ENCODE data around the gene TICRR. TPM values are rescaled to one million over a fixed set of nuclear protein-coding genes. Genes with fewer than 3 reads are reported as not detected.

Gene TICRR
- total RNA-seq, 1 donor from 2014 or later: 1.2 TPM

GRCh38 chr15:89629829-89630228 is 54.6 kb downstream of the TICRR start:
- no peak for DNase-seq (ENCODE audit: low spot score)

GRCh38 chr15:89630260-89630659 is 55.0 kb downstream of the TICRR start:
- DNase-seq (ENCODE audit: low spot score): no peak

DNA sequence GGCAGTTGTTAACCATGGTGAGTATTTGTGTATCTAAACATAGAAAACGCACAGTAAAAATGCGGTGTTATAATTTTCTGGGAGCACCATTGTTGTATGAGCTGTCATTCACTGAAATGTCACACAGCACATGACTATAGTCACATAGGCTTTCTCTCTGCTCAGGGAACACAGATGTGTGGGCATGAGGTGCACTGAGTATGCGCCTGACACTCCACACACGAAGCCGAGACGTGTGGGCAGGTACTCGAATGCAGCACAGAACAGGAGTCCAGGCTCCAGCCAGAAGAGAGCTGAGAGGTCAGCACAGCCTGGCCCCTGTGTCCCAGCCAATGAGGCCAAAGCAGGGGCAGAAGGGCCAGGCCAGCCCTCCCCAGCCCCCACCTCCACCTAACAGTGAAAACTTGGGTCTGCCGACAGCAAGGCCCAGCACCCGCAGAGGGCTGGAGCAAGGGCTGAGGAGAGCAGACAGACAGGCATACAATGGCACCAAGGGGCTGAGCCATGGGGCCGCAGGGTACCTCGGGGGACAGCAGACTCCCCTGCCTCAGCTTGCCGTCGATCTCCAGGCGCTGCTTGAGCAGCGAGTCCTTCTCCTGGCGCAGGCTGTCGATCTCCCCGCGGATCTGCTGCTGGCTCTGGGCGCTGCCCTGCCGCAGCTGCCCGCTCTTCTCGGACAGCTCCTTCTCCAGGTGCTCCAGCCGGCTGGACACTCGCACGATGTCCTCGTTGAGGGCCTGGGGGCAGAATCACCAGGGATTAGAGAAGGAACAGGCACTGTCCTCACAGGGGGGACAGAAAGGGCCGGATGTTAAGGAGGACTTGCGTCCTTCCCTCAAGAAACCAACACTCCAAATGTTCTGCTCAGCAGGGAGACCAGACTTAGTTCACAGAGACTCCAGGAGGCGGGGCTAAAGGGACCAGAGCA is 56.0 kb downstream of the TICRR start:
- DNase-seq (ENCODE audit: low spot score): no peak

- no peak for DNase-seq (ENCODE audit: low spot score)
Measured at GRCh38 chr15:89631902-89632264, 56.6 kb downstream of the TICRR start.

- no peak for DNase-seq (ENCODE audit: low spot score)
Measured at GRCh38 chr15:89632563-89633430, 57.5 kb downstream of the TICRR start.

- DNase-seq (ENCODE audit: low spot score): no peak
Measured at GRCh38 chr15:89633585-89633984, 58.3 kb downstream of the TICRR start.

- no peak for DNase-seq (ENCODE audit: low spot score)
Measured at GRCh38 chr15:89640245-89640644, 65.0 kb downstream of the TICRR start.

- no peak for DNase-seq (ENCODE audit: low spot score)
Measured at GRCh38 chr15:89641053-89641452, 65.8 kb downstream of the TICRR start.

- no peak for DNase-seq (ENCODE audit: low spot score)
Measured at GRCh38 chr15:89642106-89642505, 66.8 kb downstream of the TICRR start.

DNA sequence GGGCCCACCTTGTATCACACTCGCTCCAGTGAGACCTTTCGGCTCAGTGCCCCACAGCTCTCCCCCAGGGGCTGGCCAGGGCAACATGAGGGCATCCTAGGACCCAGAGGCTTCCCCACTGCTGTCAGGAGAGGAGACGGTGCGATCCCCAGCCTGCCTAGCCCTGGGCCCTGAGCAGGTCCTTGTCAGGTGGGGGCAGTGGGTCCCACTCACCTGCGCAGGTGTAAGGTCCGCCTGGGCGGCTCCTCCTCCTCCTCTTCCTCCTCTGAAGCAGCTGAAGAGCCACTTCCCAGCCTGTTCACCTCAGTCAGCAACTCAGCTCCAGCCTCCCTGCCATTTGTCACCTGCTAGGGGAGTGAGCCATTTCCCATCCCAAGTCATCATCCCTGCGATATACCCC is 70.4 kb downstream of the TICRR start:
- DNase-seq (ENCODE audit: low spot score): no peak

GRCh38 chr15:89646416-89647141 is 71.3 kb downstream of the TICRR start:
- DNase-seq (ENCODE audit: low spot score): no peak

GRCh38 chr15:89647191-89647851 is 72.1 kb downstream of the TICRR start:
- peak; percentile 45 for DNase-seq (ENCODE audit: low spot score)

- no peak for DNase-seq (ENCODE audit: low spot score)
Measured at GRCh38 chr15:89648106-89649012, 73.1 kb downstream of the TICRR start.

GRCh38 chr15:89649013-89649625 is 73.8 kb downstream of the TICRR start:
- no peak for DNase-seq (ENCODE audit: low spot score)

- no peak for DNase-seq (ENCODE audit: low spot score)
Measured at GRCh38 chr15:89649716-89650115, 74.4 kb downstream of the TICRR start.

GRCh38 chr15:89652131-89652530 is 76.9 kb downstream of the TICRR start:
- no peak for DNase-seq (ENCODE audit: low spot score)

GRCh38 chr15:89652666-89653065 is 77.4 kb downstream of the TICRR start:
- DNase-seq (ENCODE audit: low spot score): no peak

GRCh38 chr15:89653578-89653977 is 78.3 kb downstream of the TICRR start:
- DNase-seq (ENCODE audit: low spot score): no peak

DNA sequence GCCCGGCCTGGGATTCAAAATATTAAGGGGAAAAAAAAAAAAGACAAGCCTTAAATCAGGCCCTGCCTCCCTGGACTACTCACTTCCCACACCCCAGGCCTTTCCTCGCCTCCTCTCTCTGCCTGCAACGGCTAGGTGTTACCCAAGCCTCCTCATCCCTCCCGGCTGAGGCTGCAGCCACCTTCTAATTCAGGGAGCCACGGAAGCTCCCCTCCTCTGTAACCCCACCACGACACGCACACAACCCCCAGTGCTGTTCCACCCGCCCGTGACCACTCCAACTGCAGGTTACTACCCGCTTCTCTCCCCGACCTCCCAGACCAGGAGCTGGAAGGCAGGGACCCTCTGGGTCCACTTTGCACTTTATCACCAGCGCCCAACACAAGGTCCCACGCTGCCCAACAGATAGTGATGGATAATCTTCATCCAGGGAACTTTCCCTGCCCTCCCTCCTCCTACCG is 79.1 kb downstream of the TICRR start:
- no peak for DNase-seq (ENCODE audit: low spot score)
